PC-3 (cell line): ENCODE measurements around the gene TYMS.

Experiments
- CTCF ChIP-seq: fragments of 300-600 bp; sonication (generic); conservative IDR thresholded peaks from 2 replicates; pipeline ENCODE4 v1.5.1; 2017; ENCODE audit warnings: antibody characterized with exemption, low read depth, mild to moderate bottlenecking, low read length
- EZH2phosphoT487 ChIP-seq: fragments of 300-600 bp; sonication (generic); IDR thresholded peaks from 2 replicates; pipeline ENCODE4 v1.6.1; 2018; ENCODE audit warnings: mild to moderate bottlenecking, antibody characterized with exemption, low read length, borderline replicate concordance

- no peak for TF ChIP-seq CTCF
- TF ChIP-seq EZH2phosphoT487: no peak
These were observed 58.2 kb downstream of the TYMS start for GRCh38 chr18:715626-716025.
